Smooth muscle cell (in vitro differentiated cells): ENCODE data around the gene GRK5. TPM values are rescaled to one million over a fixed set of nuclear protein-coding genes. Genes with fewer than 3 reads are reported as not detected.

Experiments
- DNase-seq: peaks from one replicate; lab custom pipeline; 2025; ENCODE audit not compliant: unreplicated experiment; lab: John Stamatoyannopoulos, UW
- H2AFZ ChIP-seq: fragments of 200-600 bp; sonication (generic); 2 replicates; pipeline ENCODE4 v1.6.0; 2016; ENCODE audit warnings: antibody characterized with exemption, low read depth, mild to moderate bottlenecking
- H3F3A ChIP-seq: fragments of 200-600 bp; sonication (generic); 2 replicates; pipeline ENCODE4 v1.6.0; 2017; ENCODE audit warnings: antibody characterized with exemption, low read depth
- H3K27ac ChIP-seq: fragments of 200-600 bp; sonication (generic); 2 replicates; pipeline ENCODE4 v1.5.1; 2016; ENCODE audit warnings: low read depth, mild to moderate bottlenecking
- H3K27me3 ChIP-seq: fragments of 200-600 bp; sonication (generic); 2 replicates; pipeline ENCODE4 v1.6.1; 2016; ENCODE audit warnings: low read depth, mild to moderate bottlenecking
- H3K36me3 ChIP-seq: fragments of 200-600 bp; sonication (generic); 2 replicates; pipeline ENCODE4 v1.5.1; 2016; ENCODE audit warnings: low read depth
- H3K4me1 ChIP-seq: fragments of 200-600 bp; sonication (generic); 2 replicates; pipeline ENCODE4 v1.5.1; 2016; ENCODE audit warnings: low read depth
- H3K4me2 ChIP-seq: fragments of 200-600 bp; sonication (generic); 2 replicates; pipeline ENCODE4 v1.6.0; 2016; ENCODE audit warnings: mild to moderate bottlenecking
- H3K4me3 ChIP-seq: fragments of 200-600 bp; sonication (generic); 2 replicates; pipeline ENCODE4 v1.5.1; 2016; ENCODE audit warnings: mild to moderate bottlenecking
- H3K79me2 ChIP-seq: fragments of 200-600 bp; sonication (generic); 2 replicates; pipeline ENCODE4 v1.6.0; 2016; ENCODE audit warnings: low read depth, mild to moderate bottlenecking
- H3K9ac ChIP-seq: fragments of 200-600 bp; sonication (generic); 2 replicates; pipeline ENCODE4 v1.6.0; 2016; ENCODE audit warnings: low read depth
- H3K9me3 ChIP-seq: fragments of 200-600 bp; sonication (generic); replicated peaks from 2 replicates; pipeline ENCODE4 v1.5.1; 2016; ENCODE audit warnings: low read depth
- H4K20me1 ChIP-seq: fragments of 200-600 bp; sonication (generic); 2 replicates; pipeline ENCODE4 v1.6.0; 2016; ENCODE audit warnings: low read depth
- WGBS: methylation state at CpG from one replicate; pipeline ENCODE4 v1.1.7; 2016; ENCODE audit warnings: low lambda C conversion rate; 5-methylcytosine and 5-hydroxymethylcytosine counted together
- polyA plus RNA-seq: library from polyadenylated mRNA; unstranded; fragments of >200 nt; fragmentation: Nextera tagmentation; extraction: Ambion mirVana; gene quantifications from 2 replicates; pipeline ENCODE4 v1.2.1, GENCODE V29; 2016
- total RNA-seq: library from RNA; depleted of rRNA; stranded (reverse); fragments of >200 nt; gene quantifications from 2 replicates; pipeline ENCODE4 v1.2.3, GENCODE V29; 2014
- TF ChIP-seq, protein P1 (sequence below): fragments of 200-600 bp; sonication (generic); IDR thresholded peaks from 2 replicates; pipeline ENCODE4 v1.5.1; 2017; ENCODE audit warnings: borderline replicate concordance, mild to moderate bottlenecking, antibody characterized with exemption; ENCODE audit not compliant: insufficient read depth, poor library complexity, severe bottlenecking

Gene GRK5
- total and polyA plus RNA-seq, 2 experiments from 2014 or later: 4.4 to 5.2 TPM

DNA sequence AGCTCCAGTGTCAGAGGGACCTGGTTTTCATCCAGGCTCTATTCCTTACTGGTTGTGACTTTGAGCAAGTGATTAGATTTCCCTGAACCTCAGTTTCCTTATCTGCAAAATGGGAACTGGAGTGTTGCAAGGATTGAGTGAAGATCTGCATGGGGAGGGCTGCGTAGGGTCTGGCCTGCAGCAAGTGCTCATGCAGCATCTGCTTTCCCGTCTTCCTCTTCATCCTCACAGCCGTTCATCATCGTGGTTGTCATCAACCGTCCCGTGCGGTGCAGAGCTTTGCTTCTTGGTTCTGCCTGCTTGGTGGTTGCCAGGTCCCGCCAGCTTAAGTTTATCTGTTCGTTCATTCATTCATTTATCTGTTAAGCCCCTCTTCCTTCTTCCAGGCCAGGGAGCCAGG lies 135.0 kb downstream of the GRK5 start:
- H3K9me3 ChIP-seq: no peaks in the 10 kb centered on the region
- H2AFZ ChIP-seq: no peak overlapping the region
- H3K4me1 ChIP-seq: no peaks in the 10 kb centered on the region
- TF ChIP-seq, protein P1, sequence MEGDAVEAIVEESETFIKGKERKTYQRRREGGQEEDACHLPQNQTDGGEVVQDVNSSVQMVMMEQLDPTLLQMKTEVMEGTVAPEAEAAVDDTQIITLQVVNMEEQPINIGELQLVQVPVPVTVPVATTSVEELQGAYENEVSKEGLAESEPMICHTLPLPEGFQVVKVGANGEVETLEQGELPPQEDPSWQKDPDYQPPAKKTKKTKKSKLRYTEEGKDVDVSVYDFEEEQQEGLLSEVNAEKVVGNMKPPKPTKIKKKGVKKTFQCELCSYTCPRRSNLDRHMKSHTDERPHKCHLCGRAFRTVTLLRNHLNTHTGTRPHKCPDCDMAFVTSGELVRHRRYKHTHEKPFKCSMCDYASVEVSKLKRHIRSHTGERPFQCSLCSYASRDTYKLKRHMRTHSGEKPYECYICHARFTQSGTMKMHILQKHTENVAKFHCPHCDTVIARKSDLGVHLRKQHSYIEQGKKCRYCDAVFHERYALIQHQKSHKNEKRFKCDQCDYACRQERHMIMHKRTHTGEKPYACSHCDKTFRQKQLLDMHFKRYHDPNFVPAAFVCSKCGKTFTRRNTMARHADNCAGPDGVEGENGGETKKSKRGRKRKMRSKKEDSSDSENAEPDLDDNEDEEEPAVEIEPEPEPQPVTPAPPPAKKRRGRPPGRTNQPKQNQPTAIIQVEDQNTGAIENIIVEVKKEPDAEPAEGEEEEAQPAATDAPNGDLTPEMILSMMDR: no peak
- WGBS: 73% methylated on average over 9 of the region's 9 CpGs
- H3K36me3 ChIP-seq: no peaks in the 10 kb centered on the region
- H4K20me1 ChIP-seq: peaks cover 17% of the 10 kb centered on the region
- no peak for DNase-seq
- no peak overlapping the region for H3K4me2 ChIP-seq
- no peak overlapping the region for H3K27ac ChIP-seq
- H3K79me2 ChIP-seq: no peaks in the 10 kb centered on the region
- no peaks in the 10 kb centered on the region for H3F3A ChIP-seq
- no peak overlapping the region for H3K9ac ChIP-seq
- no peak overlapping the region for H3K4me3 ChIP-seq
- H3K27me3 ChIP-seq: no peaks in the 10 kb centered on the region

DNA sequence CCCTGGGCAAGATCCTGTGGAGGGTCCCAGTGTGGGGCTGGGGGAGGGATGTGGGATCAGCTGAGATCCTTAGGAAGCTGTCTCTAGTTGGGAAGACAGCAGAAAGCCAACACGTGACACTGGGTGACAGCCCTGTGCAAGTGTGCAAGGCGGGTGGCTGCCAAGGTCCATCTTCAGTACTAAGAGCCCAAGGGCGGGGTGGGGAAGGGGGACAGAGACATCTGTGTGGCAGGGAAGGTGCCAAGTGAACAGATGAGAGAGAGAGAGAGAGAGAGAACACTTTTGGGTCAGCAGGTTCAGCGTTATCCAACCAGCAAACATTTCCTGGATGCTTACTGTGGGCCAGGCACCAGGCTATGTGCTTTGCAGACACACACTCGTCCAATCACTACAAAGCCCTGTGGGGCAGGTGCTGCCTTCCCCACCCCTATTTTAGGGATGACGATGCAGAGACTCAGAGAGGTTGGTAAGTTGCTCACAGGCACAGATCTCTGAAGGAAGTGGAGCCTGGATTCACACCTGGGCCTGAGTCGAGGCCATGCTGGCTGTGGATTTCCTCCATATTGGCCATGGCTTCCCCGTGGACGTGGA lies 135.7 kb downstream of the GRK5 start:
- Histone ChIP-seq H3K27me3 (no peaks in the 10 kb centered on the region), H3K9me3 (no peaks in the 10 kb centered on the region), H3K36me3 (no peaks in the 10 kb centered on the region), H3F3A (no peaks in the 10 kb centered on the region), H2AFZ (no peak overlapping the region), H3K4me2 (no peak overlapping the region), H3K9ac (no peak overlapping the region), H4K20me1 (peaks cover 17% of the 10 kb centered on the region), H3K27ac (no peak overlapping the region), H3K4me1 (no peaks in the 10 kb centered on the region), H3K79me2 (no peaks in the 10 kb centered on the region), H3K4me3 (no peak overlapping the region)
- DNase-seq: no peak
- 93% methylated on average over 9 of the region's 9 CpGs for WGBS
- TF ChIP-seq, protein P1: no peak

DNA sequence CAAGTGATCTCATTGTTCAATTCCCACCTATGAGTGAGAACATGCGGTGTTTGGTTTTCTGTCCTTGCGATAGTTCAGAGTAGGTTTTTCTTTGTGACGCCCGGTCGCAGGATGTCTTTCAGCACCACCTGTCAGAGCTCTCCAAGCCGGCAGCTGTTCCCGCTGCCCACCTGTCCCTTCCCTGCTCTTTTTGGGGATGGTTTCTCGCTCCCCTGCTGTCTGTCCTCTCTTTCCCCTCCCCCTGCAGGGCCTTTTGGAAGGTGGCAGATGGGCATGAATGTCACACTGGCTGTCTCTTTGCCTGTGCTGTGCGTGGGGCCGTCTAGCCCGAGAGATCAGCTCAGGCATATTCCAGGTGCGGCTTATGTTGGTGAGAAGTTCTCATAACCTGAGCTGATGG lies 137.0 kb downstream of the GRK5 start:
- H3K9me3 ChIP-seq: no peaks in the 10 kb centered on the region
- H3K27ac ChIP-seq: no peak overlapping the region
- H3F3A ChIP-seq: no peaks in the 10 kb centered on the region
- no peak for DNase-seq
- peaks cover 17% of the 10 kb centered on the region for H4K20me1 ChIP-seq
- H3K9ac ChIP-seq: no peak overlapping the region
- no peaks in the 10 kb centered on the region for H3K27me3 ChIP-seq
- H3K79me2 ChIP-seq: no peaks in the 10 kb centered on the region
- WGBS: 97% methylated on average over 12 of the region's 12 CpGs
- no peak overlapping the region for H3K4me3 ChIP-seq
- no peak overlapping the region for H2AFZ ChIP-seq
- H3K36me3 ChIP-seq: no peaks in the 10 kb centered on the region
- H3K4me2 ChIP-seq: no peak overlapping the region
- H3K4me1 ChIP-seq: no peaks in the 10 kb centered on the region
- TF ChIP-seq, protein P1: no peak
